Measurements from ENCODE around the gene CHST9.

DNA sequence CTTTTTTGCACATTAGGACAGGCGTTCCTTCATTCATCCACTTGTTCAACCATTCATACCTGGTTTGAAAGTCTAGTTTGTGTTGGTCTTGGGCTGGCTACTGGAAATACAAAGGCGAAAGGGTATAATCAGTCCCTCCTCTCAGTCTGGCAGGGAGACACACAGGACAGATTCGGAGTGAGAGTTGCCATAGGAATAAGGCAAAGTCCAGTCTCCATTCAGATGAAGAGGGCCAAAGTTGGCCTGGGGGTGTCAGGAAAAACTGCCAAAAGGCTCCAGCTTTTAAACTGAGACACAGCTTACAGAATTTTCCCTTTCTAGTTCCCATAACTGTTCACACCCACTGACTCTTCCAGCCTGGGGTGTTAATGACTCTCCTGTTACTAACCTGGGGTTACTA is 223.3 kb downstream of the CHST9 start:
- TF ChIP-seq, protein P1, sequence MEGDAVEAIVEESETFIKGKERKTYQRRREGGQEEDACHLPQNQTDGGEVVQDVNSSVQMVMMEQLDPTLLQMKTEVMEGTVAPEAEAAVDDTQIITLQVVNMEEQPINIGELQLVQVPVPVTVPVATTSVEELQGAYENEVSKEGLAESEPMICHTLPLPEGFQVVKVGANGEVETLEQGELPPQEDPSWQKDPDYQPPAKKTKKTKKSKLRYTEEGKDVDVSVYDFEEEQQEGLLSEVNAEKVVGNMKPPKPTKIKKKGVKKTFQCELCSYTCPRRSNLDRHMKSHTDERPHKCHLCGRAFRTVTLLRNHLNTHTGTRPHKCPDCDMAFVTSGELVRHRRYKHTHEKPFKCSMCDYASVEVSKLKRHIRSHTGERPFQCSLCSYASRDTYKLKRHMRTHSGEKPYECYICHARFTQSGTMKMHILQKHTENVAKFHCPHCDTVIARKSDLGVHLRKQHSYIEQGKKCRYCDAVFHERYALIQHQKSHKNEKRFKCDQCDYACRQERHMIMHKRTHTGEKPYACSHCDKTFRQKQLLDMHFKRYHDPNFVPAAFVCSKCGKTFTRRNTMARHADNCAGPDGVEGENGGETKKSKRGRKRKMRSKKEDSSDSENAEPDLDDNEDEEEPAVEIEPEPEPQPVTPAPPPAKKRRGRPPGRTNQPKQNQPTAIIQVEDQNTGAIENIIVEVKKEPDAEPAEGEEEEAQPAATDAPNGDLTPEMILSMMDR (IDR thresholded peaks at IDR 0.05; ENCODE audit: poor library complexity, severe bottlenecking): no peak
- TF ChIP-seq EP300 (conservative IDR thresholded peaks at IDR 0.05; ENCODE audit: poor library complexity, severe bottlenecking): no peak
- no peak for TF ChIP-seq EZH2 (IDR thresholded peaks at IDR 0.05; ENCODE audit: borderline replicate concordance, insufficient read depth, low read length, poor library complexity, severe bottlenecking)
- TF ChIP-seq POLR2AphosphoS5 (IDR thresholded peaks at IDR 0.05): no peak
- no peak for TF ChIP-seq RAD21 (conservative IDR thresholded peaks at IDR 0.05)
- no peak for TF ChIP-seq MXI1 (conservative IDR thresholded peaks at IDR 0.05; ENCODE audit: poor library complexity, severe bottlenecking)

All from neural cell (in vitro differentiated cells).